Measurements from ENCODE around the gene TMEM131. TPM values are rescaled to one million over a fixed set of nuclear protein-coding genes. Genes with fewer than 3 reads are reported as not detected.
"Not testable (repeated sequence)": the region's sequence is repeated elsewhere in the genome, so short reads cannot be mapped to it uniquely, and the experiment has no call there.

Gene TMEM131
- total and polyA plus RNA-seq, 3 donors from 2014 or later = 35.0 to 54.8 (median 49.6) TPM

DNA sequence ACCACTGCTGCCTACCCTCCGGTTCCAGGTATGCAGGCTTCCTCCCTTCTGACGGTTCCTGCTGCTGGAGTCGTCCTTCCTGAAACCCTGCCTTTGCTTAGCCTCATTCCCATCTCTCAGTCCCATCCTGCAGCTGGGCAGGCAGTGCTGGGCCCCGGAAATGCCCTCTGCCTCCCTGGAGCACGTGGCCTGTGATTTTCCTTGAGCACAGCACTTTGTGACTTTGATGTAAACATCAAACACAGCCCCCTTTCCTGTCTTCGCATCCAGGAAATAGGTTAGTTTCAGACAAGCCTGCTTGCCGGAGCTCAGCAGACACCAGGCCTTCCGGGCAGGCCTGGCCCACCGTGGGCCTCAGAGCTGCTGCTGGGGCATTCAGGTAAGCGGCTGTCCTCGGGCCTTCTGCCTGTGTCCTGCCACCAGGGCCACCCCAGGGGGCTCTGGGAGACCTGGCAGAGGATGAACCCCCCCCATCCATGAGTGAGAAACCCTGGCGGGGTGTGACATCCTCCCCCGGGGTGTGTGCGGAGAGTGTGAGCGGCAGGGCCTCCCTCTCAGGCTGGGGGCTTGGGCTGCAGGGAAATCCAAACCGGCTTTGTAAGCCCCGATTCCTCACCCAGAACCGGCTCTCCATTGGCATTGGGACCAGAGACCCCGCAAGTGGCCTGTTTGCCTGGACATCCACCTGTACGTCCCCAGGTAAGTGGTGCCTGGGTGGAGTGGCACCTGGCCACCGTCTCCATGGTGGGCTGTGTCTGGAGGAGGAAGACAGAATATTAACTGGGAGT lies 282.3 kb downstream of the TMEM131 start, which contains the start of gene ZAP70:
Gene ZAP70, plus strand, starts transcription at position 281 of the 788 bp plus-strand sequence. CDS start 10,461 bp downstream, outside the sequence.
- no peaks in the 10 kb centered on the region for H3K36me3 ChIP-seq (ENCODE audit: low read depth, missing control alignments)
- intact Hi-C loops (cut with DNase I; ENCODE audit: low total_unique reads) = no loop called here
- no peak for TF ChIP-seq POLR2A (IDR thresholded peaks at IDR 0.05)
- no peak for TF ChIP-seq CTCF (IDR thresholded peaks at IDR 0.05)
- H3K4me1 ChIP-seq = no peaks in the 10 kb centered on the region
- 82 to 92% methylated on average over 15 to 21 of the region's 21 CpGs for WGBS, 2 donors
- no peak for DNase-seq
- H3K4me3 ChIP-seq = no peak within 1 kb of the TSS
- no peak within 1 kb of the TSS for H3K27ac ChIP-seq
- H3K9me3 ChIP-seq = no peaks in the 10 kb centered on the region
- no peaks in the 10 kb centered on the region for H3K27me3 ChIP-seq

DNA sequence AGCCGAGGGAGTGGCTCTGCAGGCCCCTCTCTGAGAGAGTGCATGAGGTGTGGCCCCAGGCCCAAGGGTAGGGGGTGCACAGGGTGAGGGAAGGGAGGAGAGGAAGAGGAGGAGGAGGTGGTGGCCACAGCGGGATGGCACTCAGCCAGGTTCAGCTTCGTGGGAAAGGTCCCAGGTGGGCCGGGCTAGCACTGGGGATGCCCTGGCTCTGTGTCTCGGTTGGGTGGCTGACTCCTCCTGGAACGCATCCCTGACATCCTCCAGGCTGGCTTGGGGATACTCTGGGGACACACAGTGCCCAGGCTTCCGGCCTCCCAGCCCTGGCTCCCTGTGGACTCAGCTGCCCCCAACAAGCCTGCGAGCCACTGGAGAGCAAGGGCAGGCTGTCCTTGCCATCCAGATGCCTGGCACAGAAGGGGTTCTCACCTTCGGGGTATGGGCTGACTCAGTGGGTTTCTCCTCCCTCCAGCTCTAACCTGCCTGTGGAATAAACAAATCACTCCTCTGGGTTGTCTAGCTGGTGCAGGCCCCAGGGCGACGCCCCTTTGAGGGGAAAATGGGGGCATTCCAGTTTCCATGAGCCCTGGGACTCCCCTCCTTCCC lies 283.0 kb downstream of the TMEM131 start:
- intact Hi-C loops (cut with DNase I; ENCODE audit: low total_unique reads) = no loop called here
- Histone ChIP-seq H3K4me1 (no peaks in the 10 kb centered on the region), H3K9me3 (no peaks in the 10 kb centered on the region), H3K4me3 (no peak overlapping the region), H3K27ac (no peak overlapping the region), H3K36me3 (ENCODE audit: low read depth, missing control alignments) (no peaks in the 10 kb centered on the region), H3K27me3 (no peaks in the 10 kb centered on the region)
- 75 to 79% methylated on average over 1 to 10 of the region's 11 CpGs for WGBS, 2 donors
- DNase-seq = no peak
- TF ChIP-seq CTCF (IDR thresholded peaks at IDR 0.05) (no peak), POLR2A (IDR thresholded peaks at IDR 0.05) (no peak)

DNA sequence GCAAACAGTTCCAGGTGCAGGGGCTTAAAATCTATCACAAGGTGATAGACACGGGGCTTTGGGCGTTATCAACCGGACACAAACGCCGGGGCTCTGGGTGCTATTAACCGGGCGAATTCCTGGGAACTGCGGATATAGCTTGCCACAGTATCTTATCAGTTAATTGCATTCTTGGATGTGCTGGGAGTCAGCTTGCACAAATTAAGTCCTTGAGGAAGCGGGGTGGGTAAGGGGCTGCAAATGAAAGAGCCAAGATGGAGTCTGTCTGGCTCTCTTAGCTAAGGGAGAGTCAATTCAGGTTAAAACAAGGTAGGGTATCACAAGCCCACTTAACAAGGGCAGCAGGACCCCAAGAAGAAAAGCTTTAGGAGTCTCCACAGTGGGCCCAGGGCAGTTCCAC lies 283.6 kb downstream of the TMEM131 start:
- H3K36me3 ChIP-seq (ENCODE audit: low read depth, missing control alignments); H3K9me3 ChIP-seq; H3K4me3 ChIP-seq; H3K4me1 ChIP-seq; H3K27me3 ChIP-seq; H3K27ac ChIP-seq; intact Hi-C loops (cut with DNase I; ENCODE audit: low total_unique reads); DNase-seq: not testable (repeated sequence)
- 41 to 52% methylated on average over 9 of the region's 9 CpGs for WGBS, 2 donors

GRCh38 chr2:97711394-97711711 lies 284.4 kb downstream of the TMEM131 start:
- WGBS, 2 donors = 75 to 91% methylated on average over 6 of the region's 6 CpGs
- Histone ChIP-seq H3K9me3 (no peaks in the 10 kb centered on the region), H3K4me3 (no peak overlapping the region), H3K27me3 (no peaks in the 10 kb centered on the region), H3K27ac (no peak overlapping the region), H3K36me3 (ENCODE audit: low read depth, missing control alignments) (no peaks in the 10 kb centered on the region), H3K4me1 (no peaks in the 10 kb centered on the region)
- no peak for TF ChIP-seq POLR2A (IDR thresholded peaks at IDR 0.05)
- TF ChIP-seq CTCF (IDR thresholded peaks at IDR 0.05) = no peak
- DNase-seq = no peak
- intact Hi-C loops (cut with DNase I; ENCODE audit: low total_unique reads) = no loop called here

DNA sequence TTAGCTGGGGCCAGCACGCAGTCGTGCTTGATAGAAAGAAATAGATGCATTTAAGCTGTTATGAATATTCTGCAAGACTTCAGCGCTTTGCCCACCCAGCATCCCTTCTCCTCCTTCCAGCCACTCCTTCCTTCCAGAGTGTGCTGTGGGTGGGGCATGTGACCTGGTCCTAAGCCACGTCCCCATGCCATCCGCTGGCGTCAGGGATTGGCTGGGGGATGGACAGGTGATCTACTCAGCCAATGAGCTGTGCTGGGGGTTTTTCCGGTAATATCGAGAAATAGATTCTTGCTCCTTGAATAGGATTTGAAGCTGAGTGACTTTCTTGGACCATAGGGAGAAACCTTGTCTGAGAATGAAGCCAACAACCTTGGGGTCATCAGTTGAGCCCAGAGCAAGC lies 287.1 kb downstream of the TMEM131 start:
- DNase-seq = peak; percentile 23
- Histone ChIP-seq H3K4me3 (no peak overlapping the region), H3K36me3 (ENCODE audit: low read depth, missing control alignments) (no peaks in the 10 kb centered on the region), H3K4me1 (no peaks in the 10 kb centered on the region), H3K9me3 (no peaks in the 10 kb centered on the region), H3K27ac (no peak overlapping the region), H3K27me3 (no peaks in the 10 kb centered on the region)
- WGBS, 2 donors = 72 to 88% methylated on average over 8 of the region's 8 CpGs
- TF ChIP-seq CTCF (IDR thresholded peaks at IDR 0.05) (no peak), POLR2A (IDR thresholded peaks at IDR 0.05) (no peak)
- intact Hi-C loops (cut with DNase I; ENCODE audit: low total_unique reads) = no loop called here

All from testis (tissue), 3 donors.